Measurements from ENCODE around the gene AKT3. TPM values are rescaled to one million over a fixed set of nuclear protein-coding genes. Genes with fewer than 3 reads are reported as not detected.

The AKT3 gene
- total and polyA plus RNA-seq, 2 of the 8 experiments (the other 6 are each of a cell fraction or from before 2014, with no cell fraction given): 6.0 to 36.4 TPM

GRCh38 chr1:243563732-243564131 lies 286.3 kb downstream of the AKT3 start:
- Histone ChIP-seq H2BK120ac (replicated peaks; ENCODE audit: low read depth, low read length) (no peak overlapping the region), H3K9ac (replicated peaks in 1 of 4; ENCODE audit: extremely low read depth in 1 of 4, low read depth in 3 of 4, low read length in 3 of 4) (no peak overlapping the region), H3K4me3 (ENCODE audit: extremely low read depth in 1 of 4, insufficient read depth in 2 of 4, low read depth in 3 of 4, low read length in 4 of 4) (no peak overlapping the region), H2BK15ac (ENCODE audit: low read length) (no peak overlapping the region), H4K20me1 (replicated peaks in 1 of 2; ENCODE audit: control insufficient read depth in 1 of 2, insufficient read depth in 2 of 2, low read length in 2 of 2) (no peaks in the 10 kb centered on the region), H3K18ac (ENCODE audit: extremely low read depth, low read length) (no peak overlapping the region), H3K4me1 (replicated peaks in 1 of 4; ENCODE audit: control insufficient read depth in 3 of 4, insufficient read depth in 4 of 4, low read length in 3 of 4) (peaks cover 0 to 3% (median 0%) of the 10 kb centered on the region in 4 experiments; a peak in 2 of 7 replicates), H2BK5ac (ENCODE audit: low read depth, low read length) (no peak overlapping the region), H3K36me3 (ENCODE audit: control insufficient read depth in 2 of 4, insufficient read depth in 4 of 4, low read length in 3 of 4) (peaks cover 0 to 11% (median 4%) of the 10 kb centered on the region in 4 experiments; a peak in 4 of 8 replicates), H3K9me3 (ENCODE audit: insufficient read depth in 2 of 2, low read depth in 1 of 2, low read length in 1 of 2) (peaks cover 0 to 5% of the 10 kb centered on the region in 2 experiments; a peak in 2 of 4 replicates), H3K4ac (replicated peaks; ENCODE audit: insufficient read length, low read depth, low read length) (no peak overlapping the region), H4K5ac (ENCODE audit: insufficient read length, low read depth, low read length) (no peak overlapping the region), H4K91ac (replicated peaks; ENCODE audit: insufficient read length, low read length) (no peak overlapping the region), H2AFZ (ENCODE audit: low read length) (no peak overlapping the region), H2BK12ac (ENCODE audit: low read depth, low read length) (no peak overlapping the region), H3K23ac (ENCODE audit: insufficient read length) (no peak overlapping the region), H3K23me2 (ENCODE audit: low read depth, low read length) (no peaks in the 10 kb centered on the region), H3K56ac (replicated peaks; ENCODE audit: insufficient read length, low read depth, low read length) (no peak overlapping the region), H3K14ac (ENCODE audit: insufficient read length) (no peak overlapping the region), H3K4me2 (ENCODE audit: insufficient read depth in 1 of 2, low read depth in 2 of 2, low read length in 2 of 2) (no peak overlapping the region), H3K27ac (ENCODE audit: low read depth, low read length) (no peak overlapping the region), H3K27me3 (replicated peaks in 1 of 4; ENCODE audit: control insufficient read depth in 3 of 4, extremely low read depth in 1 of 4, insufficient read depth in 3 of 4, low read length in 3 of 4) (peaks cover 0 to 1% (median 0%) of the 10 kb centered on the region in 4 experiments; a peak in 1 of 7 replicates), H2BK20ac (ENCODE audit: low read length) (no peak overlapping the region), H2AK5ac (ENCODE audit: low read depth, low read length) (no peak overlapping the region), H4K8ac (ENCODE audit: extremely low read depth, insufficient read depth, low read length) (no peak overlapping the region), H3K79me1 (ENCODE audit: low read depth, low read length) (no peaks in the 10 kb centered on the region), H3K79me2 (ENCODE audit: control insufficient read depth in 1 of 2, insufficient read depth in 2 of 2, low read length in 2 of 2) (no peaks in the 10 kb centered on the region)
- TF ChIP-seq EGR1 (IDR thresholded peaks at IDR 0.05; ENCODE audit: borderline replicate concordance, low read depth, low read length): no peak
- peak; percentile 67 for TF ChIP-seq MAFK (IDR thresholded peaks at IDR 0.05; ENCODE audit: low read depth, low read length)
- no peak for TF ChIP-seq BACH1 (IDR thresholded peaks at IDR 0.05; ENCODE audit: low read length)
- CTCF ChIA-PET (ENCODE audit: partially characterized antibody): interaction anchor here (0.6 kb wide), 1 partner anchor 271 kb away, joined by 3 read pairs; no protein-coding TSS in a partner anchor
- DNase-seq (ENCODE audit: low read depth in 1 of 2, low spot score in 2 of 2): no peak
- no peak for FAIRE-seq
- POLR2A ChIA-PET (ENCODE audit: partially characterized antibody): no interaction called here
- WGBS, 2 experiments (ENCODE audit: extremely low coverage in 1 of 2, insufficient coverage in 1 of 2, insufficient read length in 1 of 2, insufficient replicate concordance in 2 of 2, low coverage in 1 of 2, low lambda C conversion rate in 2 of 2, missing lambda C conversion rate in 1 of 2): 98% methylated on average over 4 of the region's 4 CpGs; no CpG with 5 or more reads in 1 of the 2 experiments

Measured in H1 (cell line).